ENCODE measurements around the gene VPS8. TPM values are rescaled to one million over a fixed set of nuclear protein-coding genes. Genes with fewer than 3 reads are reported as not detected.

VPS8 gene
- polyA plus RNA-seq, 2 of the 4 experiments (the other 2 are of a cell fraction), result 10.3 to 30.1 TPM

- no peaks in the 10 kb centered on the region for H3K9me3 ChIP-seq
- no peak overlapping the region for H3K4me3 ChIP-seq
- DNase-seq (ENCODE audit: low read depth in 1 of 2, low spot score in 1 of 2) (no peak), ATAC-seq (no peak), FAIRE-seq (no peak)
- ChIA-PET POLR2A (no interaction called here), CTCF (interaction anchor here (0.7 to 1.1 kb wide), 3 partner anchors 17 to 275 kb away, joined by 3 read pairs; partner anchors contain the start of gene EPHB3)
- TF ChIP-seq NFE2L2 (conservative IDR thresholded peaks at IDR 0.05; ENCODE audit: low read length) (no peak), JUNB (IDR thresholded peaks at IDR 0.05) (no peak), HOXA7 (CRISPR knock-in tag; IDR thresholded peaks at IDR 0.05) (no peak), EHF (CRISPR knock-in tag; IDR thresholded peaks at IDR 0.05) (no peak), SMC3 (IDR thresholded peaks at IDR 0.05) (no peak), ZNF302 (CRISPR knock-in tag; IDR thresholded peaks at IDR 0.05) (no peak), NPAS2 (CRISPR knock-in tag; IDR thresholded peaks at IDR 0.05; ENCODE audit: borderline replicate concordance) (no peak), HES2 (IDR thresholded peaks at IDR 0.05) (no peak), CBX8 (IDR thresholded peaks at IDR 0.05) (no peak), CHD4 (IDR thresholded peaks at IDR 0.05; ENCODE audit: borderline replicate concordance) (no peak), PBX3 (IDR thresholded peaks at IDR 0.05) (no peak), RCOR1 (IDR thresholded peaks at IDR 0.05; ENCODE audit: low read depth, low read length) (no peak), ATOH8 (CRISPR knock-in tag; IDR thresholded peaks at IDR 0.05; ENCODE audit: low read depth) (no peak), MAZ (IDR thresholded peaks at IDR 0.05; ENCODE audit: borderline replicate concordance, low read depth, low read length) (no peak), TFCP2L1 (CRISPR knock-in tag; IDR thresholded peaks at IDR 0.05) (no peak)
- H3K4me2 ChIP-seq, result no peak overlapping the region
- H3K4me1 ChIP-seq, result no peaks in the 10 kb centered on the region
- WGBS (ENCODE audit: missing lambda C conversion rate), result 58% methylated on average over 2 of the region's 2 CpGs
- no peak overlapping the region for H3K27ac ChIP-seq
These were observed 24.3 kb downstream of the VPS8 start for GRCh38 chr3:184836090-184836822.

GRCh38 chr3:184842433-184842832 is 30.5 kb downstream of the VPS8 start:
- no peak overlapping the region for H3K4me2 ChIP-seq
- DNase-seq (ENCODE audit: low read depth in 1 of 2, low spot score in 1 of 2), result no peak
- CTCF ChIA-PET, result no interaction called here
- no peaks in the 10 kb centered on the region for H3K9me3 ChIP-seq
- H3K27ac ChIP-seq, result no peak overlapping the region
- peaks cover 15% of the 10 kb centered on the region for H3K4me1 ChIP-seq
- no peak overlapping the region for H3K4me3 ChIP-seq
- no peak for FAIRE-seq
- WGBS (ENCODE audit: missing lambda C conversion rate), result 85% methylated on average over 1 of the region's 1 CpG
- no peak for ATAC-seq
- POLR2A ChIA-PET, result no interaction called here
- TF ChIP-seq SMC3 (IDR thresholded peaks at IDR 0.05), result no peak
- TF ChIP-seq ESRRA (IDR thresholded peaks at IDR 0.05; ENCODE audit: borderline replicate concordance, low read length), result no peak
- no peak for TF ChIP-seq RAD21 (conservative IDR thresholded peaks at IDR 0.05 in 1 of 2, IDR thresholded peaks at IDR 0.05 in 1 of 2)
- no peak for TF ChIP-seq EP300 (IDR thresholded peaks at IDR 0.05)
- no peak for TF ChIP-seq CHD2 (IDR thresholded peaks at IDR 0.05; ENCODE audit: low read length, partially characterized antibody)
- TF ChIP-seq HOXB5 (CRISPR knock-in tag; IDR thresholded peaks at IDR 0.05), result no peak
- TF ChIP-seq NFE2L2 (conservative IDR thresholded peaks at IDR 0.05; ENCODE audit: low read length), result no peak
- TF ChIP-seq MYC (IDR thresholded peaks at IDR 0.05; ENCODE audit: borderline replicate concordance, low read length), result no peak
- TF ChIP-seq MAX (IDR thresholded peaks at IDR 0.05), result no peak
- no peak for TF ChIP-seq KDM5A (IDR thresholded peaks at IDR 0.05)
- no peak for TF ChIP-seq FOXS1 (CRISPR knock-in tag; IDR thresholded peaks at IDR 0.05)
- no peak for TF ChIP-seq POLR2A (IDR thresholded peaks at IDR 0.05; ENCODE audit: low read length)
- no peak for TF ChIP-seq HEYL (CRISPR knock-in tag; IDR thresholded peaks at IDR 0.05)
- no peak for TF ChIP-seq HES2 (IDR thresholded peaks at IDR 0.05)
- no peak for TF ChIP-seq MAFK (IDR thresholded peaks at IDR 0.05; ENCODE audit: partially characterized antibody)
- no peak for TF ChIP-seq PHF8 (IDR thresholded peaks at IDR 0.05; ENCODE audit: borderline replicate concordance, low read depth)

All from A549 (cell line).